ENCODE results near the gene FN1.

DNA sequence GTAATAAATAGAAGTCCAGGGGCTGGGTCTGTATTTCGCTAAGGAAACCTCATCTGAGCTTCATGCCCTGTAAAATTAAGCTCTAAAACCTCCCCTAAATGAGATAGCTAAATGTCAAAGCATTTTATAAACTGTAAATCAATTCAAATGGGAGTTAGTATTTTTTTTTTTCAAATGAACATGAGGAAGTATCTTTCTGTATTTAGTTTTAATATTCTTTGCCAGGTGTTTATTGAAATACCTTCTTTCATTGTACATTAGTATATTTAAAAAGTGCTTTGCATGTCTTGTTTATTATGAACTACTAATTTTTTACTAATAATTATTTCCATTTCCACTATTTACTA lies 76.3 kb downstream of the FN1 start:
- TF ChIP-seq, protein P1, sequence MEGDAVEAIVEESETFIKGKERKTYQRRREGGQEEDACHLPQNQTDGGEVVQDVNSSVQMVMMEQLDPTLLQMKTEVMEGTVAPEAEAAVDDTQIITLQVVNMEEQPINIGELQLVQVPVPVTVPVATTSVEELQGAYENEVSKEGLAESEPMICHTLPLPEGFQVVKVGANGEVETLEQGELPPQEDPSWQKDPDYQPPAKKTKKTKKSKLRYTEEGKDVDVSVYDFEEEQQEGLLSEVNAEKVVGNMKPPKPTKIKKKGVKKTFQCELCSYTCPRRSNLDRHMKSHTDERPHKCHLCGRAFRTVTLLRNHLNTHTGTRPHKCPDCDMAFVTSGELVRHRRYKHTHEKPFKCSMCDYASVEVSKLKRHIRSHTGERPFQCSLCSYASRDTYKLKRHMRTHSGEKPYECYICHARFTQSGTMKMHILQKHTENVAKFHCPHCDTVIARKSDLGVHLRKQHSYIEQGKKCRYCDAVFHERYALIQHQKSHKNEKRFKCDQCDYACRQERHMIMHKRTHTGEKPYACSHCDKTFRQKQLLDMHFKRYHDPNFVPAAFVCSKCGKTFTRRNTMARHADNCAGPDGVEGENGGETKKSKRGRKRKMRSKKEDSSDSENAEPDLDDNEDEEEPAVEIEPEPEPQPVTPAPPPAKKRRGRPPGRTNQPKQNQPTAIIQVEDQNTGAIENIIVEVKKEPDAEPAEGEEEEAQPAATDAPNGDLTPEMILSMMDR (conservative IDR thresholded peaks at IDR 0.05), result no peak
- no peak for TF ChIP-seq EZH2 (IDR thresholded peaks at IDR 0.05; ENCODE audit: low read depth)

Data from PC-9 (cell line).